K562 (cell line): ENCODE results near the gene MAN1A1. TPM values are rescaled to one million over a fixed set of nuclear protein-coding genes. Genes with fewer than 3 reads are reported as not detected.
A peak's percentile ranks its signal among the peaks of the same experiment; 100 is the strongest.

Experiments used
- ATAC-seq: fragments of 200-7000 bp; cut with Tn5 transposase; 3 replicates; pipeline ENCODE4 v1.9.1; 2020; ENCODE audit warnings: moderate library complexity
- BruUV-seq: library from RNA; stranded (reverse); fragments of 400-500 nt; replicated peaks from 2 replicates; lab custom pipeline; 2021; lab: Mats Ljungman, UMichigan
- CTCF ChIA-PET: fragments of 300-600 bp; formaldehyde crosslinking; extraction: SDS; loops from one replicate; lab custom pipeline; 2021; ENCODE audit warnings: low intra/inter-chr PET ratio; lab: Yijun Ruan, JAX
- POLR2A ChIA-PET: fragments of 300-600, 350-650 bp; sonication (Branson Sonifier 250); formaldehyde crosslinking; extraction: SDS; loops from one replicate; lab custom pipeline; 2021; ENCODE audit warnings: antibody characterized with exemption, inconsistent platforms; lab: Yijun Ruan, JAX
- DNase-seq, 4 experiments: peaks; one replicate each; pipeline versions ENCODE4 v3.0.0 to v3.0.0-alpha.2; 2011 to 2018; ENCODE audit warnings: low spot score in 3 of 4, mixed read lengths in 3 of 4; ENCODE audit errors: extremely low read depth in 1 of 4
- FAIRE-seq: peaks from 2 replicates; lab custom pipeline; 2011; peaks lifted over from hg19 to GRCh38; lab: Jason Lieb, UNC
- H2AFZ ChIP-seq: 2 replicates; pipeline ENCODE4 v1.6.0; 2011; ENCODE audit warnings: low read depth, low read length, control low read depth, inconsistent platforms
- H3K27ac ChIP-seq: fragments of 200-600 bp; 3 replicates; pipeline ENCODE4 v1.8.0; 2011; ENCODE audit warnings: low read depth, mild to moderate bottlenecking, control low read depth, inconsistent platforms, low read length, moderate library complexity, mixed read lengths; ENCODE audit errors: extremely low read depth
- H3K27me3 ChIP-seq, 2 experiments: fragments of 300-600 bp in 1 of 2; 2 replicates in 1 of 2; 3 replicates in 1 of 2; pipeline versions ENCODE4 v1.6.0 to v1.8.0; 2011; ENCODE audit warnings: inconsistent platforms in 2 of 2, low read length in 2 of 2, mild to moderate bottlenecking in 1 of 2, mixed read lengths in 1 of 2, moderate library complexity in 1 of 2; ENCODE audit not compliant: control insufficient read depth in 2 of 2, insufficient read depth in 2 of 2
- H3K36me3 ChIP-seq: fragments of 300-600 bp; 3 replicates; pipeline ENCODE4 v1.8.0; 2011; ENCODE audit warnings: mild to moderate bottlenecking, low read length, inconsistent platforms; ENCODE audit not compliant: control insufficient read depth, insufficient read depth
- H3K4me1 ChIP-seq, 2 experiments: fragments of 200-600 bp in 1 of 2; replicated peaks in 1 of 2; 2 replicates in 1 of 2; 3 replicates in 1 of 2; pipeline versions ENCODE4 v1.5.1 to v1.8.0; 2011; ENCODE audit warnings: inconsistent platforms in 2 of 2, low read length in 2 of 2, mild to moderate bottlenecking in 1 of 2, mixed read lengths in 1 of 2, moderate library complexity in 1 of 2; ENCODE audit not compliant: control insufficient read depth in 2 of 2, insufficient read depth in 2 of 2
- H3K4me2 ChIP-seq: 2 replicates; pipeline ENCODE4 v1.6.1; 2011; ENCODE audit warnings: low read length, control low read depth, inconsistent platforms, mixed read lengths; ENCODE audit not compliant: insufficient read depth
- H3K4me3 ChIP-seq: fragments of 200-600 bp; sonication (generic), shearing (Covaris generic); 2 replicates; pipeline ENCODE4 v1.5.1; 2016; ENCODE audit warnings: control low read depth, inconsistent platforms
- H3K79me2 ChIP-seq: fragments of 200-600 bp; 3 replicates; pipeline ENCODE4 v1.8.0; 2011; ENCODE audit warnings: low read length, inconsistent platforms; ENCODE audit not compliant: control insufficient read depth, insufficient read depth
- H3K9ac ChIP-seq, 2 experiments: 2 replicates each; pipeline versions ENCODE4 v1.6.0 to v1.6.1; 2011; ENCODE audit warnings: low read depth in 2 of 2, low read length in 2 of 2, control low read depth in 1 of 2, inconsistent platforms in 1 of 2, mild to moderate bottlenecking in 1 of 2, mixed read lengths in 1 of 2; ENCODE audit not compliant: insufficient read depth in 1 of 2
- H3K9me1 ChIP-seq: one replicate; pipeline ENCODE4 v1.6.0; 2011; ENCODE audit warnings: inconsistent platforms, mild to moderate bottlenecking, low read length, moderate library complexity; ENCODE audit not compliant: control insufficient read depth, insufficient read depth
- H3K9me3 ChIP-seq: replicated peaks from 2 replicates; pipeline ENCODE4 v1.5.1; 2011; ENCODE audit warnings: low read depth, low read length, inconsistent platforms; ENCODE audit not compliant: control insufficient read depth, insufficient read depth
- H4K20me1 ChIP-seq: replicated peaks from 2 replicates; pipeline ENCODE4 v1.6.1; 2011; ENCODE audit warnings: low read length, inconsistent platforms, mixed read lengths; ENCODE audit not compliant: control insufficient read depth, insufficient read depth
- NCOR1 ChIP-seq: fragments of 450-650 bp; IDR thresholded peaks from 2 replicates; pipeline ENCODE4 v1.6.1; 2016; ENCODE audit warnings: mild to moderate bottlenecking, moderate library complexity
- RAD51 ChIP-seq: fragments of 450-650 bp; IDR thresholded peaks from 2 replicates; pipeline ENCODE4 v1.7.1; 2016; ENCODE audit warnings: low read depth, mild to moderate bottlenecking, borderline replicate concordance
- SMARCA4 ChIP-seq: fragments of 450-650 bp; IDR thresholded peaks from 2 replicates; pipeline ENCODE4 v1.6.1; 2016
- TAL1 ChIP-seq: fragments of 450-650 bp; IDR thresholded peaks from 2 replicates; pipeline ENCODE4 v1.6.1; 2016; ENCODE audit warnings: mild to moderate bottlenecking
- ZKSCAN3 ChIP-seq: fragments of 250-450 bp; sonication (Bioruptor Pico); IDR thresholded peaks from 2 replicates; pipeline ENCODE4 v1.4.0; 2020
- ZNF12 ChIP-seq: sonication (generic); formaldehyde crosslinking; IDR thresholded peaks from 2 replicates; pipeline ENCODE4 v1.4.0; 2020; ENCODE audit warnings: mild to moderate bottlenecking, missing genetic modification reagents
- ZNF584 ChIP-seq: fragments of 200-800 bp; sonication (Bioruptor generic); IDR thresholded peaks from 2 replicates; pipeline ENCODE4 v1.6.1; 2016; ENCODE audit warnings: low read depth, mild to moderate bottlenecking, missing genetic modification characterization, missing compliant biosample characterization
- WGBS: fragments of 100-300 bp; shearing (Covaris generic); methylation state at CpG from one replicate; pipeline ENCODE4 v1.1.6; 2016; ENCODE audit warnings: low coverage, mixed read lengths; ENCODE audit not compliant: insufficient coverage; ENCODE audit errors: missing lambda C conversion rate; 5-methylcytosine and 5-hydroxymethylcytosine counted together
- in situ Hi-C: fragments of 300-500 bp; cut with MboI; formaldehyde crosslinking; loops from 4 replicates; pipeline ENCODE4 v1.15.0; 2018; ENCODE audit warnings: inconsistent platforms, mixed read lengths
- intact Hi-C: fragments of 100-400 bp; cut with micrococcal nuclease; formaldehyde crosslinking; loops from 2 replicates; pipeline ENCODE4 v1.14.2; 2022
- polyA plus RNA-seq, 8 experiments: library from polyadenylated mRNA; depleted of rRNA in 4 of 8; stranded (reverse) in 5 of 8; unstranded in 3 of 8; fragments of >200 nt; fragmentation: Nextera tagmentation in 2 of 8; fragmentation: Illumina TruSeq in 1 of 8; extraction: Ambion mirVana in 2 of 8; extraction: Trizol in 1 of 8; gene quantifications; 2 replicates each; pipeline versions ENCODE4 v1.2.1 to v1.2.3, GENCODE V29; 2011 to 2014; ENCODE audit warnings: inconsistent platforms in 1 of 8, missing spikeins in 1 of 8
- total RNA-seq, 7 experiments: library from RNA; depleted of rRNA in 6 of 7; stranded (reverse); fragments of >200 nt in 6 of 7; fragmentation: Illumina TruSeq in 2 of 7; extraction: Trizol in 2 of 7; gene quantifications; 2 replicates each; pipeline versions ENCODE4 v1.2.1 to v1.2.3, GENCODE V29; 2011 to 2021; ENCODE audit warnings: low replicate concordance in 1 of 7
- TF ChIP-seq, protein P1 (sequence below): IDR thresholded peaks from 3 replicates; pipeline ENCODE4 v1.6.1; 2011; ENCODE audit warnings: borderline replicate concordance, mild to moderate bottlenecking; ENCODE audit not compliant: insufficient read length, insufficient read depth
- TF ChIP-seq, protein P2 (sequence below): fragments of 450-650 bp; IDR thresholded peaks from 2 replicates; pipeline ENCODE4 v1.6.1; 2016
- TF ChIP-seq, protein P3 (sequence below): fragments of 450-650 bp; formaldehyde crosslinking; IDR thresholded peaks from 2 replicates; pipeline ENCODE4 v1.4.0; 2020; ENCODE audit warnings: mild to moderate bottlenecking, mixed read lengths

Gene MAN1A1
- total and polyA plus RNA-seq, 9 of the 15 experiments (the other 6 are each of a cell fraction or from before 2014, with no cell fraction given): 24.5 to 78.4 (median 59.7) TPM

DNA sequence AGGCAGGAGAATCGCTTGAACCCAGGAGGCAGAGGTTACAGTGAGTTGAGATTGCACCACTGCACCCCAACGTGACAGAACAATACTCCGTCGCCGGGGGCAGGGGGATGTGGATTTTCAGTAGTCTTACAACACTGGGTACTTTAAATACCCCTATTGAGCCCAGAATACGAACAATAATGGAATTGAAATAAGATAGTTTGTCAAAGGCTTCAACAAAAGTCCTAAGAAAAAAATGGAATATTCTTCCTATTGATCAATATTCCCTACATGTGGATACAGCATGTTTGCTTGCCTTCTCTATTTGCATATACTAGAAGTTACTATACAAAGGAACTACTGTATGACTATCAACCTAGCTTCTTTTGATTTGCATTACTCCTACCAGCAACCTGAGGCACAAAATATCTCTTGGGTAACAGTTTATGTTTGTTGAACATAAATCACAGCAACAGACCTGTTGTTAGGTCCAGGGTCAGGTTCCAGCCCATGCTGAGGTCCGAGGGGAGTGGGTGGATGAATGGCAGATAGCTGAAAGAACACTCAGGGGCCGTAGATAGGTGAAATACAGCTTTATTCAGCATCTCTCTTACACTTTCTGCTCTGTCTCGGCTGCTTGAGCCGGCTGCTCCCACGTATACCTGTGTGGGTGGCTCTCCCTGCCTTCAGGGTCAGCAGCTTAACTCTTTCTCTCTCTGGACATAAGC lies 23.8 kb downstream of the MAN1A1 start:
- Histone ChIP-seq H3K4me3 (no peak overlapping the region), H3K9me3 (no peaks in the 10 kb centered on the region), H3K36me3 (peaks cover 82% of the 10 kb centered on the region), H3K9me1 (peaks cover 5% of the 10 kb centered on the region), H3K79me2 (peaks cover 99% of the 10 kb centered on the region), H3K27ac (no peak overlapping the region), H4K20me1 (peaks cover 24% of the 10 kb centered on the region), H3K4me1 (peaks cover 18 to 71% of the 10 kb centered on the region in 2 experiments), H3K9ac (no peak overlapping the region), H2AFZ (no peak overlapping the region), H3K4me2 (no peak overlapping the region; the same call in 1 of the 2 replicates), H3K27me3 (no peaks in the 10 kb centered on the region)
- peak; percentile 66 for FAIRE-seq
- ATAC-seq: peak; percentile 7
- WGBS: 51% methylated on average over 11 of the region's 11 CpGs
- intact Hi-C loops: no loop called here
- peak in 1 of 4 experiments; percentile 58 for DNase-seq
- POLR2A ChIA-PET: interaction anchor here (0.6 to 1.6 kb wide), 5 partner anchors 12 to 115 kb away, joined by 3 to 7 read pairs (median 4); no protein-coding TSS in a partner anchor
- BruUV-seq: no TSS peak
- CTCF ChIA-PET: no interaction called here
- in situ Hi-C loops: no loop called here
- TF ChIP-seq SMARCA4 (no peak), NCOR1 (peak; percentile 46; the same call in 1 of the 2 replicates), ZNF584 (CRISPR knock-in tag) (no peak), TAL1 (peak; percentile 47; the same call in 1 of the 2 replicates), ZKSCAN3 (CRISPR knock-in tag) (no peak), RAD51 (no peak), ZNF12 (CRISPR knock-in tag) (no peak)
- TF ChIP-seq, protein P1, sequence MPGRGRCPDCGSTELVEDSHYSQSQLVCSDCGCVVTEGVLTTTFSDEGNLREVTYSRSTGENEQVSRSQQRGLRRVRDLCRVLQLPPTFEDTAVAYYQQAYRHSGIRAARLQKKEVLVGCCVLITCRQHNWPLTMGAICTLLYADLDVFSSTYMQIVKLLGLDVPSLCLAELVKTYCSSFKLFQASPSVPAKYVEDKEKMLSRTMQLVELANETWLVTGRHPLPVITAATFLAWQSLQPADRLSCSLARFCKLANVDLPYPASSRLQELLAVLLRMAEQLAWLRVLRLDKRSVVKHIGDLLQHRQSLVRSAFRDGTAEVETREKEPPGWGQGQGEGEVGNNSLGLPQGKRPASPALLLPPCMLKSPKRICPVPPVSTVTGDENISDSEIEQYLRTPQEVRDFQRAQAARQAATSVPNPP: no peak
- TF ChIP-seq, protein P2, sequence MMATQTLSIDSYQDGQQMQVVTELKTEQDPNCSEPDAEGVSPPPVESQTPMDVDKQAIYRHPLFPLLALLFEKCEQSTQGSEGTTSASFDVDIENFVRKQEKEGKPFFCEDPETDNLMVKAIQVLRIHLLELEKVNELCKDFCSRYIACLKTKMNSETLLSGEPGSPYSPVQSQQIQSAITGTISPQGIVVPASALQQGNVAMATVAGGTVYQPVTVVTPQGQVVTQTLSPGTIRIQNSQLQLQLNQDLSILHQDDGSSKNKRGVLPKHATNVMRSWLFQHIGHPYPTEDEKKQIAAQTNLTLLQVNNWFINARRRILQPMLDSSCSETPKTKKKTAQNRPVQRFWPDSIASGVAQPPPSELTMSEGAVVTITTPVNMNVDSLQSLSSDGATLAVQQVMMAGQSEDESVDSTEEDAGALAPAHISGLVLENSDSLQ: peak; percentile 71
- TF ChIP-seq, protein P3, sequence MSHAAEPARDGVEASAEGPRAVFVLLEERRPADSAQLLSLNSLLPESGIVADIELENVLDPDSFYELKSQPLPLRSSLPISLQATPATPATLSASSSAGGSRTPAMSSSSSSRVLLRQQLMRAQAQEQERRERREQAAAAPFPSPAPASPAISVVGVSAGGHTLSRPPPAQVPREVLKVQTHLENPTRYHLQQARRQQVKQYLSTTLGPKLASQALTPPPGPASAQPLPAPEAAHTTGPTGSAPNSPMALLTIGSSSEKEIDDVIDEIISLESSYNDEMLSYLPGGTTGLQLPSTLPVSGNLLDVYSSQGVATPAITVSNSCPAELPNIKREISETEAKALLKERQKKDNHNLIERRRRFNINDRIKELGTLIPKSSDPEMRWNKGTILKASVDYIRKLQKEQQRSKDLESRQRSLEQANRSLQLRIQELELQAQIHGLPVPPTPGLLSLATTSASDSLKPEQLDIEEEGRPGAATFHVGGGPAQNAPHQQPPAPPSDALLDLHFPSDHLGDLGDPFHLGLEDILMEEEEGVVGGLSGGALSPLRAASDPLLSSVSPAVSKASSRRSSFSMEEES (CRISPR knock-in tag): no peak
